HG03060 (cell line): ENCODE data around the gene NXPH4.

Experiments
- ATAC-seq: cut with Tn5 transposase; IDR thresholded peaks from one replicate; pipeline ENCODE4 v1.9.1; 2021; ENCODE audit warnings: low read depth, moderate number of reproducible peaks; ENCODE audit not compliant: unreplicated experiment

The NXPH4 gene

DNA sequence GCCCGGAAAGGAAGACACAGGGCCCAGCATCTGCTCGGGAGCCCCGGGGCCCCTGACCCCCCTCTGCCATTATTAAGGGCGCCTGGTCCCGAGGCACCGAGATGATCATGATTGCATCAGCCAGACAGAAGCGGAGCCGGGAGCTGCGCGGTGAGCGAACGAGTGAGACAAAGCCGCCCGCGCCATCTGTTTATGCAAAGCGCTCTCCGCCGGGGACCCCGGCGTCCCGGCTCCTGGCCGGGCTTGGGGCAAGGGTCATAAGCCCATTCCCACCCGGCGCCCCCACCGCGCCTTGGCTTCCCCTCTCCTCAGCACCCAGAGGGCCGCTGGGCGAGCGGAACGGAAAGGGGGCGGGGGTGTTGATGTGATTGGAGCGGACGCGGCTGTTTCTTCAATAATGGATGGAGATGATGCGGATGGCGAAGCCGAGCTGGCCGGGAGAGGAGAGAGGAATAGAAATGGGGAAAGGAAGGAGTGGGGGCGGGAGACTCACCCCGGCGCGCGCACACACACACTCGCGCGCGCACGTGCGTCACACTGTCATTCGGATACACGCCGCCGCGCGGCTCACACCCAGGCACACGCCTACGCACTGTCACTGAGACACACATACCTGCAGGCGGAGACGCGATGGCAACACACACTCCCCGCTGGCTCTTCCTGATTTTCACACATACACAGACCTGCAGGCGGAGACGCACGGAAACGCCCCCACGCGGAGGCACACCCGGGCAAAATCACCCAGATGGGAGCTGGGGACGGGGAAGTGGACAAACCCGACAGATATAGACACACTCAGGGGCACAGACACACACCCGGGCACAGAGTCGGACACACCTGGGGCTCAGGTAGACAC is 23.7 kb downstream of the NXPH4 start:
- no peak for ATAC-seq

DNA sequence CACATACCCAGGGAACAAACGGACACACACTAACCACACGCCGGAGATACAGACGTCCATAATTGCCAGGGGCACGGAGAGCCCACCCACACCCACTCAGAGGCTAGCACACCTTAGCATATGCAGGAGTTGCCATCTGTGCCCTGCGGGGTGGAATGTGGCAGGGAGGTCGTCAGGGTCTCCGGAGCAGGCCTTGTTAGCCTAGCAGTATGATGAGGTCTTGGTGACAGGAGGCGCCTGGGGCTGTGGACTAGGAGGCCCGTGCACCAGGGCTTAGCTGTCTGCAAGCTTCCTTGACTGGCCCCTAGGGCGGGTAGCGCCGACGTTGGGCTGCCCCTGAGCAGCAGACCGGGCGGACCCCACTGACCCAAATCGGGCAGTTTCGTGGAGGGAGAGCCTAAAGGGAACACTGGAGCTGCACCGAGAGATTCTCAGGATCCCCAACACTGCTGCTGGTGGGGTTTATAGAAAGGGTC is 24.4 kb downstream of the NXPH4 start:
- ATAC-seq = no peak

DNA sequence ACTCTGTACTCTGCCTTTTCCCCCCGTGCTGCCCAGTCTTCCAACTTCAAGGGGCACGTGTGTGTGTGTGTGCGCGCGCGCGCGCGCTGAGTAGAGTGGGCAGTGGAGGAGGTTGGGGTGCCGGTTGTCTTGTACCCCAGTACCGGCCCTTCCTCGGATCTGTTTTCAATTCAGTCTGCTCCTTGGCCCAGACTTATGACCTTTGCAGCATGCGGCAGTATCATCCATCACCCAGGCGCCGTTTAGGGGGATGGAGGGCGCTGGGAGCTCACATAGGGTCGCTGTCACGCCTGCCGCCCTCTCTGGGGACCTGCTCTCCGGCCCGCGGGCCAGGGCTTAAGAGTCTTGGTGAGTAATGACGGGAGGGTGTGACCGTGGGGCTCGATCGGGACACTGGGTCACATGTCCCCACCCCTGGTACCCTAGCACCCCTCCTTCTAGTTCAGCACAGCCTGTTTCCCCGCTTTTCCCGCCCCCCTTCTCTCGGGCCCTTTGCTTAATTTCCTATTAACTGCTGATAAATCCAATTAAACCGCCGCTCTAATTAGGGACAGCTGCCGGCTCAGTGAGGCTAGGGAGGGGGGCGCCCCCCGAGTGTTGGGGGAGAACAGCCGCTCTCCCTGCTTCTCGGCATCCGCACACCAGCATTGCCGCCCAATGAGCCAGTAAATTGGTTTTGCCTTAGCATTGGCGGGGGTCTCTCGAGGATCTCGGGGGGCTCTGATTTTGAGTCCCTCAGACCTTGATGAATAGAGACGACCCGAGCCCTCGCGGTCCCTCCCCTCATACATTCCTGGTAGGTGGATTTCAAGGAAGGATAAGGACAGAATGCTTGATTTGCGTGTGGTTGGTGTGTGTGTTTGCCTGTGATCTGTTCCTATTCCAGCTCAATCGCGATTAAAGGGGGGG is 25.1 kb downstream of the NXPH4 start:
- no peak for ATAC-seq

DNA sequence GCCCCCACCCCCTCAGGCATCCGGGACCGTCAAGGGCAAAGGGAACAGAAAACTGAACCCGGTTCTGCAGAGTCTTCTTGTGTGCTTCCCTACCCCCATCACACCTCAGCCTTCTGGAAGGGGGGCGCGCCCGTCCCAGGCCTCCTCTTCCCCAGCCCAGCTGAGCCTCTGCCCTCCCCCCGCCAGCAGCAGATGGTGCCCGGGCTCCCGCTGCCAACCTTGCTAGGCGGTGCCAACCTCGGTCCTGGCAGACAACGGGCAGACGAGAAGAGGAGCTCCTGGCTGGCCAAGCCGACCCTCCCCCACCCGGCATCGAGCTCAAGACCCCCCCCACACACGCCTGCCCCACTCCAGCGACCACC is 25.7 kb downstream of the NXPH4 start:
- ATAC-seq = no peak

GRCh38 chr12:57242691-57243454 is 26.3 kb downstream of the NXPH4 start:
- no peak for ATAC-seq

- ATAC-seq = no peak
These were observed 27.1 kb downstream of the NXPH4 start for GRCh38 chr12:57243521-57244311.

- no peak for ATAC-seq
These were observed 27.7 kb downstream of the NXPH4 start for GRCh38 chr12:57244312-57244696.

GRCh38 chr12:57247041-57247440 is 30.4 kb downstream of the NXPH4 start:
- ATAC-seq = no peak

DNA sequence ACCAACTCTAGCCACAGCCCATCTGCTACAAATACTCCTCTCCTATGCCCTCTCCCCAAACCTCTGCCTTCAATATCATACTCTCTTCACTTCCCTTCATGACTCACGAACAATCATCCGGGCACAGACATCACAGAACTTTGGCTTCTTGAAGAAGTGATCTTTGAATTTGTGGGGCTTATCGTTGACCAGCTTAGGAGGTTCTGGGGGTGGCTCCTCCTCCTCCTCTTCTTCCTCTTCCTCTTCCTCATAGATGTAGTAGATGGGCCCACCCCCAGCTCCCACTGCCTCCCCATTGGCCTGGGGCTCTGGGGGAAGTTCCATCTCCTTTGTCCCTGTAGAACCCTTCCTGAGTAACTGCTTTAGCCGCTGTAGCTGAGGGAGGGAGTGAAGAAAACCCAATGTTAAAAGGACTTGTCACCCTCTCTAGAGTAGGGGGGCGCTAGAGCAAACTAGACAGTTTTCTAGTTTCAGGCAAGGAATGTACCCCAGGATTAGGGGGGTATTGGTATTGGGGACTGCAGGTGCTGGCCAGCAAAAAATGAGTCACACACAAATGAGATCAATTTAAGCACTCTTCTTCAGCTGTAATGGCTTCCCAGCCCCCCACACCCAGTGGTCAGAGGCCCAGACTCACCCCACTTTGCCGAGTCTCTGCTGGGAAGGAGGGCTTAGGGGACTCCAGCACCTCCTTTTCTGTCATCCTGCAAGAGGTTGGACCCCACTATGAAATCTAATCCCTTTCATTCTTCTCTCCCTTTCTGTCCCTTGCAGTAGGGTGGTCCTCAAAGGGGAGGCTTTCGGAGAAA is 32.5 kb downstream of the NXPH4 start:
- ATAC-seq = no peak

GRCh38 chr12:57250541-57250940 is 33.9 kb downstream of the NXPH4 start:
- no peak for ATAC-seq

DNA sequence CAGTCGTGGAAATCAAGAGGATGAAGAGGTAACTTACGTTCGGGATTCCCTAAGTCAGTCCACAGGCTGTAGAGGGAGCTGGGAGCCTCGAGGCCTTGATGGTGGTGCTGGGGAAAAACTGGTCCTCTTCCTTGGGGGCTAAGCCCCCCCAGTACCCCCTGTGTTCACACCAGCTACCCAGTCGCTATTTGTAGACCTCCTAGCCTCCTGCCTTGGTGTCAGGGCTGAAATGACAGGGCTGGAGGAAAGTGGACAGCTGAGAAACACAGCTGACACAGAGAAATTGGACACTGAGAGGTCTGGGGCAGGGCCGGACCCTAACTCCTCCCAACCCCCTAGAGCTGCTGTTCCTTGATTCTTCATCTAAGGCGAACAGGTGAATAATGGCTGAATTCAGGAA is 34.4 kb downstream of the NXPH4 start, which contains the start of gene STAC3:
STAC3 (minus strand) TSS at position 232 of the 400 bp plus-strand sequence. CDS start 1,551 bp downstream, outside the sequence.
- ATAC-seq = no peak

DNA sequence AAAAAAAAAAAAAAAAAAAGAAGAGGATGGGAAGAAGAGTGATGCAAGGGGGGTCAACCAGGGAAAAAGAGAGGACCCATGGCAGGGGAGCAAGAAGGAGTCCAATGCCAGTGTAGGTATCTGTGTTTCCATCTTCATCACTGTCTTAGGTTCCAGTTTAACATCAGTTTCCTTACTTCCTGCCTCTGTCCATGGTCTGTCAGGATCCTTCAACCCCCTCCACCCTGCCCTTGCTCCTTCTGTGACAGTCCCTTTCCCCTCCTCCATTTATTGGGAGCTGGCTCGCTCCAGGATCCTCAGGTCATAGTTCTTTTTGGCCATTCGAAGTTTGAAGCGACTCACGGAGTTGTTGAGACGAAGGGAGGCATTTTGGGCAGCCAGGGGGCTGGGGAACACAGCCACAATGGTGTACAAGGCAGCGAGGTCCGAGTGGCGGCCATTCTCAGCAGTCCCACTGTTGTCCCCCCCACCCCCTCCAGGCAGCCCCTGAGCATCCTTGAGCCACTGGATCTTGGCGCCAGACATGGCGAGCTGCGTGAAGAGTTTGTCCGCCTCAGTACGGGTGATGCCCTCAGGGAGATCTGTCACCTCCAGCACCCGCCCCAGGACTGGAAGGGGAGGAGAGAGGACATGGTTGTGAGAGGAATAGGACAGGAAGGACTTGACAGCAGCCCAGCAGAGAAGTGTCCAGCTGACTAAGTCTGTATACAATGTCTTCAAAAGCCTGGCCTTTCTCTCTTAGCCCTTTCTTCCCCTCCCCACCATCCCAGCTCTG is 38.1 kb downstream of the NXPH4 start:
- no peak for ATAC-seq

- ATAC-seq = no peak
These were observed 39.3 kb downstream of the NXPH4 start for GRCh38 chr12:57255916-57256315.

- no peak for ATAC-seq
These were observed 42.7 kb downstream of the NXPH4 start for GRCh38 chr12:57258977-57259970.

GRCh38 chr12:57260366-57260765 is 43.8 kb downstream of the NXPH4 start:
- no peak for ATAC-seq

DNA sequence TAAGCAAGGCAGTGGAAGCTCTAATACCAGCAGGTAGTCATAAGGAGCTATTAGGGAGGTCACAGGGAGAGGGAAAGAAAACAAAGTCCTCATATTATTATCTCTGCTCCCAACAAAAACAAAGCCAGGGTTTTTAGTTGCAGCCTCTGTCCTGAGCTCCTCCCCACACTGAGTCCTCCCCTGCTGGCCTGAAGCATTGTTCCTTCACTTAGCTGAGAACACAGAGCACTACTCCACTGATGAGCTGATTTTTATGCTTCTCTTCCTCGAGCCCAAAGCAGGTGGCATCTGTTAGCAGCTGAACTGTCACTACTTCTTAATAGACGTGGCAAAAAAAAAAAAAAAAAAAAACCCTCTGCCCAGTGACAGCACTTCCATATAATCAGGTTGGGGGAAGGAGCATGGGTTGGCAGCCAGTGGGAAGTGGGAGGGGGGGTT is 44.9 kb downstream of the NXPH4 start:
- ATAC-seq = no peak
